HG03196 (cell line): ENCODE results near the gene RNASE1.
"Not testable (repeated sequence)": the region's sequence is repeated elsewhere in the genome, so short reads cannot be mapped to it uniquely, and the experiment has no call there.

Experiments used
- ATAC-seq: cut with Tn5 transposase; IDR thresholded peaks from one replicate; pipeline ENCODE4 v1.9.1; 2021; ENCODE audit not compliant: unreplicated experiment

Gene RNASE1

GRCh38 chr14:20774258-20774824, 28.3 kb downstream of the RNASE1 start:
- no peak for ATAC-seq

GRCh38 chr14:20772650-20773049, 30.0 kb downstream of the RNASE1 start:
- ATAC-seq: no peak

DNA sequence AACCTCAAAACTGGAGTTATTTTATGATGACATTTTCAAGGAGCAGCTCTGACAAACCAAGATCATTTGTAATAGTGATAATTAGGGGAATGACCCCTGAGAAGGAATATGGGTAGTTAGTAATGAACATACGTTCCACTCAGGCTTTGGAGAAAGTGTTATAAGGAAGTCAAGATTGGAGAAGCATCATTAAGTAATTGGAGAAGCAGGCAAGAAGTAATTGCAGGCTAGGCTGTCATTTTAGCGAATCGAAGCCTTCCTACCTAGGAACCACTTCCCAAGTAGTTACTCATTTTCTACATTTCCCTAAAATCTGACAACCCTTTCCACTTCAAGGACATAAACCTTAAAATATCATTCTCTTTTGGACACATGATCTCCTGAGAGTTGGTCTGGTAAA, 33.2 kb downstream of the RNASE1 start:
- no peak for ATAC-seq

DNA sequence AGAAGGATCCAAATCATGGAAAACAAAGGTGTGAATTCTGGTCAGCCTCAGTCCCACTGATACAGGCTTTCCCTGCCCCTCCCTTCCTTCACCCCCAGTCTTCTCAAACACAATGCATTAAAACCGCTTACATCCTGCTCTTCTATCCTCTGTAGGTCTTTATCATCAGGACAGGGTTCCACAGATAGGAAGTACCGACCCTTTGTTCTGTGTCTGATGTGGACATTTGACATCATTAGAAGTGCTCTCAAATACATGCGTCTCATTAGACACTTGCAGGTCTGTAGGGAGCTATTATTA, 34.1 kb downstream of the RNASE1 start:
- no peak for ATAC-seq

GRCh38 chr14:20760950-20761349, 41.7 kb downstream of the RNASE1 start:
- no peak for ATAC-seq

DNA sequence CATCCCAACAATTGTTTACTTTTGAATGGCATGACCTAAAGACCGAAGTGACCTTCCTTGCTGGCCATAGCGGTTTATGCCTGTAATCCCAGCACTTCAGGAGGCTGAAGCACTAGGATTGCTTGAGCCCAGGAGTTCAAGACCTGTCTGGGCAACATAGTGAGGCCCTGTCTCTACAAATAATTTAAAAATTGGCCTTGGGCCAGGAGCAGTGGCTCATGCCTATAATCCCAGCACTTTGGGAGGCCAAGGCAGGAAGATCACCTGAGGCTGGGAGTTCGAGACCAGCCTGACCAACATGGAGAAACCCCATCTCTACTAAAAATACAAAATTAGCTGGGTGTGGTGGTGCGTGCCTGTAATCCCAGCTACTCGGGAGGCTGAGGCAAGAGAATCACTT, 43.2 kb downstream of the RNASE1 start:
- ATAC-seq: not testable (repeated sequence)

DNA sequence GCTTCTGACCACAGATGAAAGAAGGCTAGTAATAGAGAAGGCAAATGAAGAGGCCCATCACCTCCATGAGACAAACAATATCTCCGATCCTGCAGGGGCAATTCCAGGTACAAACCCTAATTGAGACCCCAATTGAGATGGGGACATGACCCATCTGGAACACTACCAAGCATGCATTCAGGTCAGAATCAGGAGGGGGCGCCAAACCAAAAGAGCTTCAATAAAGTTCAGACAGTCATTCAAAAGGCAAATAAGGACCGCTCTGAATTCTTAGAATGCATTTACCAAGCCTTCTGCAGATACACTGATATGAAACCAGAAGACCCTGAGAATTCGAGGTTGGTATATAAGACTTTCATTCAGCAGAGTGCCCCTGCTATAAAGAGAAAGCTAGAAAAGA, 44.7 kb downstream of the RNASE1 start:
- no peak for ATAC-seq

DNA sequence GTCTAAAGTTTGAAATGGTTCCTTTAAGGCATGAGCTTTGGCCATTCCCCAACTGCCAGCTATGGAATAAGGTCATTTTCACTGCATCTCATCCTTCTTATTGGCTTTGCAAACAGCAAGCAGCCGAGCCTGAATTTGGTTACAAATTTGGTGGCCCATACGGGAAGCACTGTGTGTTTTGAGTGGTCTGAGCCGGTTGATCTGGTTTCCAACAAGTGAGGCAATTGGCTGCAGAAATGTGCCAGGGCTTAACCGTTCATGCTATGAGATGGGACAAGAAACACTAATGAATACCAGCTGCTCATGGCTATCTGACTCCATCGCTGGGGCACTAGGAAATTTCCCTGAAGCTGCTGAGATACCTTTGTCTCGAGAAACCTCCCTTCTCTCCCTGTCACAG, 47.6 kb downstream of the RNASE1 start:
- no peak for ATAC-seq

DNA sequence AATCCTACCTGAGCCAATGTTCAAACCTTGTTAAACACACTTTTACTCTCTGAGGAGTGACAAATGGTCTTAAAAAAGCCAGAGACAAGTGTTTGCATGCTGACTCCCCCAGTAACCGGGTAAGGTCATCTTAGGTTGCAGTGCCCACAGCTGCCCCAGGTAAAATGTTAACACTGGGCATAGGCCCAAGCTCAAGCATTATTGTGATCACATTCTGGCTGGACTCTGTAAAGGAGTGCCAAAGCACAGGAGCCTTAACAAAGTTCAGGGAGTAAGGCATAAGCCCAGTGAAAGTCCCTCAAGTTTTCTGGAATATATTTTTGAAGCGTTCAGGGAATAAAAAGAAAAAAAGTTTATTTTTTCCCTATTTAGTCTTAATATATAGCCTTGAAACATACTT, 48.3 kb downstream of the RNASE1 start:
- ATAC-seq: no peak

DNA sequence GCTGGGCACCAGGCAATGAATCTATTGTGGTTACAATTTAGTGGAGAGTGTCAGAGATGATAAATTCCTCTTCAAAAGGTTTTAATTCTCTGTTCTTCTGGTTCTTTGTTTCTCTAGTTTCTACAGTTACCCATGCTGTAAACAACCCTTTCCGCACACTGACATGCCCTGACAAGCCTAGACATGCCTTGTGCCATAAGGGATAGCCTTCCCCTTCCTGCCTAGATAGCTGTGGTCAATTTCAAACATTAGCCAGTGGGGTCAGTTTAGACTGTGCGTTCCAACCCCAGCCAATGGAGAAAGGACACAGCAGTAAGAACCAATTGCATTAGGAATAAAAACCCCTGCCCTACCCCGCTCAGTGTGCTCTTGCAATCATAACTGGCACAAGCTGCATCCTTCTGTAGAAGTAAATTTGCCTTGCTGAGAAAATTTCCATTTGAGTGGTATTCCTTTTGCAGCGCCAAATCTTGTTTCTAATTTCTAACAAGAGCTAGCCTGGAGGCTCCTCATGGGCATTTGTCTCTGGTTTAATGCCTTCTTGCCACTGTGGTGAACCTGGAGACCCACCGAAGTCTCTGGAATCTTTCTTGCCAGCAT, 50.6 kb downstream of the RNASE1 start:
- no peak for ATAC-seq
